GM21723 (cell line): ENCODE measurements around the gene GPAT2.
"Not testable (repeated sequence)": the region's sequence is repeated elsewhere in the genome, so short reads cannot be mapped to it uniquely, and the experiment has no call there.

Experiments used
- ATAC-seq: cut with Tn5 transposase; IDR thresholded peaks from one replicate; pipeline ENCODE4 v1.9.1; 2021; ENCODE audit warnings: mild to moderate bottlenecking, moderate library complexity; ENCODE audit not compliant: unreplicated experiment

Gene GPAT2

DNA sequence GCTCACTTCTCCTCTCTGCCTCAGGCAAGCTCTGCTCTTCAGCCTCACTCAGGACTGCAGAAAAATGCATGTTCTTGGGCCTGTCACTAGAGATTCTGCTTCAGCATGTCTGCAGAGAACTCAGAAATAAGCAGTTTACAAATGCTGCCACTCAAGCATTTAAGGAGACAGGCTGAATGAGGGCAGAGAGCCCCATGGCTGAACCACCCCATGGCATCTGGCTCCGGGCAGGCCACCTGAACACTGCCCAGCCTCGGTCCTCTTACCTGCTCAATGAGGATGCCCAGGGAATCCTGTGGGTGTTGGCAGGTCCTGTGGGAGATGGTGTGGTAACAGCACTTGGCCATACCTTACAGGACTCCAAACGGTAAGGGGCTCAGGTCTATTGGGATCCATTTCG is 31.2 kb upstream of the GPAT2 start:
- ATAC-seq, result not testable (repeated sequence)

DNA sequence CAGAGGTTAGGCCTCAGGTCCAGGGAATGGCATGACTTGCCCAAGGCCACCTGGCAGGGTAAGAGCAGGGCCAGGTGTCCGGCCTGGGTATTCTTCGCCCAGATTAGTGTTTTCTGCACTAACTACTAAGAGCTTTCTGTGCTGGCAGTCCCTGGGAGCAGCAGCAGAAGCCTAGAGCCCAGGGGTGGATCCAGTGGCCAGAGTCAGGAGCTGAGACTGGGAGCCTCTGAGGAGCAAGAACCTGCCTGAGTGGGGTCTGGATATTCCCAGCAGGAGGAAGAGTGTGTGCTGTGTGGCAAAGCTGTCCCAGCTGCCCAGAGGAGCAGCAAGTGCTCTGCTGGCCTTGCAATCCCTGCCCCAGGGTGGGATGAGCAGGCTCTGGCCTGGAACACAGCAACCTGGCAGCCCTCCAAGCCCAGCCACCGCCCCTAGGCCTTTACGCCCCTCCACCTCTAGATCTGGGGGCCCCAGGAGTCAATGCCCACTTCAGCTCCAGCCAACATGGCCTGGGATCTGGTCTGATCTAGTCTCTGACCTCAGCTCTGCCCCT is 30.7 kb upstream of the GPAT2 start:
- ATAC-seq, result no peak

DNA sequence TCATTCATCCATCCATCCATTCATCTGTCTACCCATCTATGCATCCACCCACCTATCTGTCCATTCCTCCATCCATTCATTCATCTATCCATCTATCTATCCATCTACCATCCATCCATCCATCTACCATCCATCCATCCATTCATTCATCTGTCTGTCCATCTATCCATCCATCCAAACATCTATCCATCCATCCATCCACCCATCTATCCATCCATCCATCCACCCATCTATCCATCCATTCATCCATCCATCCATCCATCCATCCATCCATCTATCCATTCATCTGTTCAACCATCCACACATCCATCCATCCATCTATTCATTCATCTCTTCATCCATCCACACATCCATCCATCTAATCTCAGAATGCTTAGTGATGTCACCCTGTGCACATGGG is 30.0 kb upstream of the GPAT2 start:
- not testable (repeated sequence) for ATAC-seq

DNA sequence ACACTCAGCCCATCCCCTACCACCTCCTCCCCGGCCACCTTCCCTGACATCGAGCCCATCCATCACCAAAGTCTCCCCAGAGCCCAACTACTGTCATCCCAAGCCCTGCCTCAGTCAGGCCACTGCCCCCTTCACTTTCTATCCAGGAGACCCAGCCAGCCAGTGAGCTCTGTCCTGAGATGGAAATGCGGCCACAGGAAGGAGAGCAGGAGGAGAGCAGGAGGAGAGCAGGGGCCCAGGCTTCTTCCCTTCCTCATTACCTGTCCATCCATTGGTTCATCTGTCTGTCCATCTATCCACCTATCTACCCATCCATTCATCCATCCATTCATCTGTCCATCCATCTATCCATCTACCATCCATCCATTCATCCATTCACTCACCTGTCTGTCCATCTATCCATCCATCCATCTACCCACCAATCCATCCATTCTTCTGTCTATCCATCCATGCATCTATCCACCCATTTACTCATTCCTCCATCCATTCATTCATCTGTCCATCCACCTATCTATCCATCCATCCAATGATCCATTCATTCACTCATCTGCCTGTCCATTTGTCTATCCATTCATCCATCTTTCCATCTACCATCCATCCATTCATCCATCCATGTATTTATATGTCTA is 29.4 kb upstream of the GPAT2 start:
- ATAC-seq, result not testable (repeated sequence)

DNA sequence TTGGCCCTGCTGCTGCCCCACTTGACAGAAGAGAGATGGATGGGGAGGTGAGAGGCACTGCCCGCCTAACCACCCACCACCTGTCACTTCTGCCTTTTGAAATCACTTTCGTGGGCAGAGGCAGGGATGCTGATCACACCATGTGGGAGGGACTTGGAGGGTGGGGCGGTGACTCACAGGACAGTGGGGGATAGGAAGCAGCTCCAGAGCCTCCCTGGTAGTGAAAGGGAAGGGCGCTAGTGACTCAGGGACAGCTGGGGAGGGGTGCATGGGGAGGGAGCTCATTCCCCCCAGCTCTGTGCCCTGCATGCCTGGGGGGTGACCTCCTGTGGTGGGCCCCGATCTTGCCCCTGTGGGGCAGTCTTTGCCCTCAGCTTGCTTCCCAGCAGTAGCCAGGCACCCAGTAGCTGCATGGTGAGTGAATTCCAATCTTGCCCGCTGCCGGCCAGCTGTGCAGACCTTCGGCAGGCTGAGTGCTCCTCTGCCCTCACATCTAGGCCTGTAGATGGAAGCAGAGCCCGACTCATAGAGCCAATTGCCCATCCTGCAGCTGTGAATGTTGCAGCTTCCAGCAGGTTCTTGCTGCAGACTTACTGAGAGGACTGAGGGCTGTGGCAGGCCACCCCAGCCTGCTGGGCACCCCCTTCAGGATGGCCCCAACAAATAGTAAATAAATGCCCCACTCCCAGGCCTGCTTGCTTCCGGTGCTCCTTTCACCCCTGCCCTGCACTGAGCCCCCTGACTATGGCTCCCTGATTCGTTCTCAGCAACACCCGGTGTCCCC is 28.6 kb upstream of the GPAT2 start:
- not testable (repeated sequence) for ATAC-seq

DNA sequence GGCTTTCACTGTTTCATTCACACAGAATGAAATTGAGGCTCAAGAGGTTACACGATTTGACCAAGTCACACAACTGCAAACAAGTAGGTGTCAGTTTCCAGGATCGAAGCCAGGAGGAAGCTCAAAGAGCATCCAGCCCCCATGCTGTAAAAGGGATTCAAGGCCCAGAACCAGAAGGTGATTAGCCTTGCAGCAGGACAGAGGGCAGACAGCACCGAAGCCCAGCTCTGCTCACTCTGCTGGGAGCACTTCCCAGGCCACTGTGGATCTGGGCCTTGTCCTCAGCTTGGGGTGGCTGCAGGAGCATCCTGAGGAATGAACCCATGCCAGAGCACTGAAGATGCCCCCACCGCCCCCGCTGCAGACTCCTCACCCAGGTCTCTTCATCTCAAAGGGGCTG is 27.8 kb upstream of the GPAT2 start:
- not testable (repeated sequence) for ATAC-seq

DNA sequence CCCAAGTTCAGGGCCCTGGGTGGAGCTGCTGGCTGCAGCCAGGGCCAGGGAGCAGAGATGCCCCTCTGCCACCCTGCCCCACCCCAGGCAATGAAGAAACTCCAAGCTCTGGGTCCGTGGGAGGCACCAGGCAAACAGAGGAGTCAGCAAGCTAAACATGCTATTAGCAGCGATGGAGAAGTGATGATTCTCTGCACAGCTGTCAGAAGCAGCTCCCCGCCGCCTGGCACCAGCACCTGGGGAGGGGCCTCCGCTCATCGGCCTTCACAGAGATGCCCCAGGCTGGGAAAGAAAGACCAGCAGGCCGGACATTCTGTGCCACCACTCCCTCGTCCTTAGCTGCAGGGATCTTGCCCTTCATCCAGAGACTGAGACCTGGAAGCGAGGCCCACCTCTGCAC is 27.2 kb upstream of the GPAT2 start:
- not testable (repeated sequence) for ATAC-seq

DNA sequence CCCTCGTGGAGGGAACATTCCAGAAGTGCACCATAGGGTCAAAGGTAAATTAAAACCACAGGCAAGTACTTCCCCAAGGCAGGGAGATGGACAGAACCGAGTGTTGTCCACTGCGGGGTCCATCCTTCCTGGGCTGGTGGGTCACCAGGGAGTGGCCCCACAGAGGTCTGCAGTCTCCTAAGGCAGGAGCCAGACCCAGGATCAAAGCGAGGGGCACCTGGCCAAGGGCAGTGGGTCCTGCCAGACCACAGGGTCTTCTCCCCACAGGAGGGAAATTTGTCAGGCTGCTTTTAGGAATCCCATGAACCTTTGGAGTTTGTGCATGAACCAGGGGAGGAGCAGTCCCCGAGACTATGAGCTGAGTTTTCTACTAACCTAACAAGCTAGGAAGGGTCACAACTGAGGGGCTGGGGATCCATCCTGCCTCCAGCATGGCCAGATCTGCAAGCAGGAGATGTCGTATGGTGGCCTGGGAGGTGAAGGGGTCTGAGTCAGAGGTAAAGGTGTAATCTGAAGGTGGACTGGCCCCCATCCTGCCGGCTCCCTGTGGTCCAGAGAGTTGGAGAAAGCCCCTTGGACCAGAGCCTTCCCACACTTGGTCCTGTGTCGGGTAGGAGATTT is 26.6 kb upstream of the GPAT2 start:
- ATAC-seq, result not testable (repeated sequence)

DNA sequence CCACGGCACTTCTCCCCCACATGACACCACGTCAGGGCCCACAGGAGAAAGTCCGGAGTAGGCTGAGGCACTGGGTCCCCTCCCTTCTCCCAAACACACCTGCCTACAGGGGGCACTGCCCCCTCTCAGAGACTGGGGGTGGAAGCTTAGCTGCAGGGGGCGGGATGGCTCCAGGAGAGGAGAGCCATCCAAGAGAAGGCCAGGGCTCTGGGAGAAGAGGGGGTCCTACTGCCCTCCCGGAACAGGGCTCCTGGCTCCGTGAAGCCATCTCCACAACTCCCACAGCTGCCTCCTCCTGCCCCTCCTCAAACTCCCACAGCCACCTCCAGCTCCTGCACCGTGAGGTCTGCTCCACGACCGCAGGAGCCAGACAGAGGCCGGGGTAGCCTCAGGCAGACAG is 25.6 kb upstream of the GPAT2 start:
- not testable (repeated sequence) for ATAC-seq

DNA sequence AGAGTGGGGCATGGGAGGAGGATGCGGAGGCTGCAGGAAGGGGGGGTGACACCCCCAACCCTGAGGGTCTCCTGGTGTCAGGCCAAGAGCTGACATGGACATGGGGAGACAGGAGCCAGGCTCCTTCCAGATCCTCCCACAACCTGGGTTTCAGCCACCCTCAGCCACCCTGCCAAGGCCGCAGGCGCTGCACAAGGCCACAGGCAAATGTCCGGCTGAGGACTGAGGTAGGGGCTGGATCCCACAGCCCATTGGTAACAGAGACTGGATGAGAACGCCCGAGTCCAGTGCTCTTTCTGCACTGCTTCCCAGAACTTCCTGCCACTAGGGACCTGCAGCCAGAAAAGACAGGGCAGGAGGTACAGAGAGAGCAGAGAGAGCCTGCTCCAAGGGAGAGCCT is 24.7 kb upstream of the GPAT2 start:
- ATAC-seq, result not testable (repeated sequence)

DNA sequence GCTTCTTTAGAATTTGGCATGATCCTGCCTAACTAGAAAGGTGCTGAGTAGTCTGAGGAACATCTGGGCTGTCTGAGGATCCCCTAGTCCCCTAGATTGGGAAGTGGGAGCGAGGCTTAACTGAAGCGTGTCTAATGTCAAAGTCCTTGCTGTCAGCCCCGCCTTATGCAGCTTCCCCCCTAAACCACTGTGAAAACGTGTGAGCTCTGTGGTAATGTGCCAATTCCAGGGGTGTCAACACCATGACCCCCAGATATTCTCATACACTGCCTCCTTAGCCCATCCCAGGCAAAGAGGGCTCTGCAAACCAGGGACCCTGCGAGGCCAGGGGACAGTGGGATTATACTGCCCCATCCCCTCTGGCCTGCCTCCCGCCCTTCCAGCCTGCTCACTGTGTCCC is 21.1 kb upstream of the GPAT2 start:
- ATAC-seq, result not testable (repeated sequence)

DNA sequence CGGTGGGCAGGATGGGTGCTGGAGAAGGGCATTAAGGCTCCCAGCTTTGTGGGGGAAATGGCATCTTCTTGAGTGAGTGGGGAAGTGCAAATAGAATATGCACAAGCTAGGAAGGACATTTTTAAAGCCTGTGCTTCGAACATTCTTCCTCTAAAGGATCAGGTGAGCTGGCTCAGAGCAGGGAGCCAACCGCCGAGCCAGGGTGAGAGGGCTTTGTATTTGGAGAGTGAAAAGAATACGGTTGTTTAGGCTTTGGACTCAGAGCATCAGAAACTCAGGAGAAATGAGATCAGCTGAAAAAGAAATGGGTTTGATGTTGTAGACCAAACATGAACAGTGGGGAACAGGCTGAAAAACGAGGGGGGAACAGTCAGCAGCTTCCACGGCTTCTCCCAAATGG is 19.8 kb upstream of the GPAT2 start:
- not testable (repeated sequence) for ATAC-seq

DNA sequence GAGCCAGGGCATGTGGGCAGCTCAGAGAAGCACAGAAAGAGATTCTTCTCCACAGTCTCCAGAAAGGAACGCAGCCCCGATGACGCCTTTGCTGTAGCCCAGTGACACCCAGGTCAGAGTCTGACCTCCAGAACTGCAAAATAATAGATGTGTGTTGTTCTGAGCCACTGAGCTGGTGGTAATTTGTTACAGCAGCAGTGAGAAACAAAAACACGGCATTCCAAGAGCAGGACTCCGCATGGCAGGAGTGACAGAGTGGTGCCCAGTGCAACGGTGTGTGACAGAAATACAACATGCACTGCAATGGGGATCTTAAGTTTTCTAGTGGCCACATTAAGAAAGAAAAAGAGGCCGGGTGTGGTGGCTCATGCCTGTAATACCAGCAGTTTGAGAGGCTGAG is 18.7 kb upstream of the GPAT2 start:
- not testable (repeated sequence) for ATAC-seq

DNA sequence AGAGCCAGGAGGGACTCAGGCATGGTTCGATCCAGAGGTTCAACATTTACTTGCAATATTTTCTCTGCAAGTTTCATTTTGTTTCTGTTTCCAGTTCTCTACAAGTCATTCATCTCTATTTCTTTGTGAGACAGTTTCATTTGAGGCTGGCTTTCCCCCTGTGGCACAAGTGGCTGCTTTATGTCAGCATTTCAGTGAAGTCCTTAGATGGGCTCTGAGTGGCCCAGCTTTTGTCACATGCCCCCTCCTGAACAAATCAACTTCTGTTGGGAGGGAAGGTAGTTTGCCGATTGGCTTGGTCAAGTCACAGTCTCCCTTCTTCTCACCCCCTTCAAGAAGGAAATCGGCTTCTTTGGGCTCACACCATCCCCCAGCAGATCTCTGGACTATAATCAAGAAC is 17.9 kb upstream of the GPAT2 start:
- not testable (repeated sequence) for ATAC-seq

DNA sequence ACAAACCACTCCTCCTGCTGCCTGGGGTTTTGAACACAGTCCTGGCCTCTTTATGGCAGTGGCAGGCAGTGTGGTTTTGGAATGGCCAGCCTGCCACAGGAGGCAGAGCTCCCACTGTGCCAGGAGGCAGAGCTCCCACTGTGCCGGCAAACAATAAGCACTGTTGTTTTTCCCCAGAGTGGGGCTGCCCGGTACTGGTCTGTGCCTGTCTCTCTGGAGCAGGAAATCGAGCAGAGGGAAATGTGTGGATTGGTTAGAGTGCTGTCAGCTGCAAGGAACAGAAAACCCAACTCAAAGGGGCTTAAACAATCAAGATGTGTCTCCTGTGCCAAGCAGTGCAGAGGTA is 15.2 kb upstream of the GPAT2 start:
- ATAC-seq, result not testable (repeated sequence)

DNA sequence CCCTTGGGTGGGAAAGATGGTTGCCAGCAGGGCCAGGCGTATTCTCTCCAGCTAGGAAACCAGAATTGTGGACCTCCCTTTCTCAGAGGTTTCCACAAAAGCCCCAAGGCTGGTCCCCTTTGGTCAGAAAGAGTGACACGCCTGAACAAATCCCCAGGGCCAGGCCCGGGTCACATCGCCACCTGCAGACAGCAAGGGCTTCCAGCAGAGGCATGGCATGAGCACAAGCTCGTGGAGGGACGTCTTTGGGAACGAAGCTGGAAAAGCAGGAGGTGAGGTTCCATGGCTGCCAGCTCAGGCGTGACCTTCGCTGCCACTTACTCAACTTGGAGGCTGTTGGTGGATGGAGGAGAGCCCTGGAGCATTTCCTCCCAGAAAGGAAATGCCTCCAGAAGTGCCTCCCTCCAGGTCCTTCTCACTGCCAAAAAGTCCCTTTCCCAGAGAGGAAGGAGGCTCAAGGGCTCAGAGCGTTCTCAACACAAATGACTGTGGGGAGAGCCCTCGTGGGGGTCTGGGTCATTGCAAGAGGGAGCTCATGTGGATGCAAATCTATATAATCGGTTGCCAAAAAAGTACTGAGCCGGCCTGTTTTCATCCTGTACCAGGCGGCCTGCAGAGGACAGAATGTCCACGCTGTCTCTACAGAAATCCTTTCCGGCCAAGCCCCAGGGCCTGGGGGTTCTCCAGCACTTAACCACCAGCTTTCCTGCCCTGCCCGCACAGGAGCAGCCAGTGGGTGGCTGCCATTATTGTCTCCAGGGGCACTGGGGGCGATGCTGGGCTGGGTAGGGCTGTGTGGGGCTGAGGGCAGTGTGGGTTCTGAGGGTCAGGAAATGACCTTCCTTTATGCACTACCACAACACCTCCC is 14.6 kb upstream of the GPAT2 start:
- not testable (repeated sequence) for ATAC-seq

DNA sequence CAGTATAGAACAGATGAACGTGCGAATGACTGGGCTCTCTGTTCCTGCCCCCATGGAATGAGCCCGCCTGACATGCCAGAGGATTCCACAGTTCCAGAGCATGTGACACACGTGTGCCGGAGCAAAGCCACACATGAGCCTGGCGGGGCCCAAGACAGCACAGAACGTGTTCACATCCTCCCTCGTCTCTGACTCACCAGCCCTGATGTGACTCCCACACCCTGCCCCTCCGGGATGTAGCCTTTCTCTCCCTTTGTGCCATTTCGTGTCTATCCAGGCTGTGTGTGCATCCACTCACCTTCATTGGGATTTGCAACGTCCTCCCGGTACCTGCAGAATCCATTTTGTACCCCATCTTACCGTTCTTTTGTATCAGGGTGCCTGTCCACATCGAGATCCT is 838 bp upstream of the GPAT2 start:
- not testable (repeated sequence) for ATAC-seq

DNA sequence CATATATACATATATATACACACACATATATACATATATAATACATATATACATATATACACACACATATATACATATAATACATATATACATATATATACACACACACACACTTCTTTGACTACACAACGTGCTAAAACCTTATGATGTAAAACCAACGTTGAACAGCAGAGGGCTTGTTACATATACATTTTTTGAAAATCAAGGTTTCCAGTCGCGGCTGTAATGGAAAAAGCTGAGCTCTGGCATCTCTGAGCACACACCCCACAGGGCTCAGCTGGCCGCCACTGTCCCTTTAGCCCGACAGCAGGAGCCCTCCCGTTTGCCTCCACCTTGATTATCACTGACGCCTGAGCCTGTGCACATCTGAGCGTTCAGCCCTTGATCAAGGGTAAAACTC is 719 bp downstream of the GPAT2 start:
- not testable (repeated sequence) for ATAC-seq

DNA sequence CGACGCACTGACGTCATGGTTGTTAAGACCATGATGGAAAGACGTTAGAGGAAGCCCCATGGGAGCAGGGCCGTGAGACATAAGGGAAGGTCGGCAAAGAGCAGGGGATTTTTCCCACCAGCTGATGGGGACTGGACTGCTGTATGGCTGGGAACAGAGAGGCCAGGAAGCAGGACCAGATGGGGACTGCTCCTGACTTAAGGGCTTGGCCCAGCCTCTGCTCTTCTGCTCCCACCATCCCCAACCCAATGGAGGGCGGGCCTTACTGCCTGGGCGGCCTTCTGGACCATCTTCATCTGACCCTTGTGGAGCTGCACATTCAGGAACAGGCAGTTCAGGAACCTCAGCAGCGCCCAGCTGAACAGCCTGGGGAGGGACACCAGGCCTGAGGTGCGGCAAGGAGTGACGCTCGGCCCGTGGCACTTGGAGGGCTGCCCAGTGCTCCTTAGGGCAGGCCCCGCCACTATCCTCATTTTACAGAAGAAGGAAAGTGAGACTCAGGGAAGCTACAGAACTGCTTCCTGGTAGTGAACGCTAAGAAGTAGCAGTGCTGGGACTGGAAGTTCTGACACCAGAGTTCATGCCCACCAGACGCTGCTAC is 6.9 kb downstream of the GPAT2 start:
- not testable (repeated sequence) for ATAC-seq

DNA sequence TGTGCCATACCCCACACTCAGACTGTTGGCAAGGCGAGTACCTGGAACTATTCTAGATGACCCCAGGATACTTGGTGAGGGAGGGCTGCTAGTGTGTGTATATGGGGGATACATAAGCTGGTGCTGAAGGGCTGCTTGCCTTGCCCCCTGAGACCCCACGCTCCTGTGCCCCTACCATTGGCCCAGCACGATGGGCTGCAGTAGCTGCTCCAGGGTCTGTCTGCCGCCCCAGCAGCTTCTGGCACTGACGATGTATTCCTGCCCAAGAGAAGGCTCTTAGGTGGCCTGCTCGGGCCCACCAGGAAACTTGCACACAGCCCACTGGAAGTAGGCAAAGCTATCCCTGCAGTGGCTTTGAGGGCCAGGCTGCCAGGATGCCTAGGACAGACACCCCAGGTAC is 9.0 kb downstream of the GPAT2 start:
- ATAC-seq, result not testable (repeated sequence)

DNA sequence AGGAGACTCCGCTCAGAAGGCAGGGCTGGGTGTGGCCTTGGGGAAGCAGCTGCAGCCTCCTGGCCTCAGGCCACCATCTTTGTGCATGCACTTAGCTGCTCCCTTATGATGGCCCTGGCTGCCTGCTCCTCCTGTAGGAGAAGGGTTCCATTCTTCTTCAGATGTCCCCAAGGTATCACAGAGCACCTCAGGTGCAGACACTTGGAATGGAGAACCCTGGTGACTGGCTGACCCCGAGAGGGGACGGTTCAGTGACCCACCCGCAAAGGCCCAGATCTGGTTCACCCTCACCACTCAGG is 9.6 kb downstream of the GPAT2 start:
- ATAC-seq, result no peak
